ENCODE measurements around the gene UTF1.

The UTF1 gene

DNA sequence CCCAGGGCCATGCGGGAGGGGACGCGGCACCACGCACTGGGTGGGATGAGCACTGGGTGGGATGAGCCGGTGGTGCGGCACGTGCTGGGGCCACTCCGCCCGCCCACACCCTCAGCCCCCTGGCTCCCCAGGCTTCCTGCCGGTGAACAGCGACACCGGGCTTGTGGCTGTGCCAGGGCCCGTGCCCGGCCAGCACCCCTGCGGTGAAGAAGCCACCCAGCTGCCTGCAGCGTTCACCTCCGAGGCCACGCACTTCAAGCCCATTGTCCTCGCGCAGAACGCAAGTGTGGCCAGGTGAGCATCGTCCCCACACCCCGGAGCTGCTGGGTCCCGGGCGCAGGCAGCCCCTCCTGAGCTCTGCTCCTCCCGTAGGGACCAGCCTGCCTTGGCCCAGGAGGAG, 31.8 kb upstream of the UTF1 start:
- peaks cover 6% of the 10 kb centered on the region for H3K4me1 Mint-ChIP-seq

DNA sequence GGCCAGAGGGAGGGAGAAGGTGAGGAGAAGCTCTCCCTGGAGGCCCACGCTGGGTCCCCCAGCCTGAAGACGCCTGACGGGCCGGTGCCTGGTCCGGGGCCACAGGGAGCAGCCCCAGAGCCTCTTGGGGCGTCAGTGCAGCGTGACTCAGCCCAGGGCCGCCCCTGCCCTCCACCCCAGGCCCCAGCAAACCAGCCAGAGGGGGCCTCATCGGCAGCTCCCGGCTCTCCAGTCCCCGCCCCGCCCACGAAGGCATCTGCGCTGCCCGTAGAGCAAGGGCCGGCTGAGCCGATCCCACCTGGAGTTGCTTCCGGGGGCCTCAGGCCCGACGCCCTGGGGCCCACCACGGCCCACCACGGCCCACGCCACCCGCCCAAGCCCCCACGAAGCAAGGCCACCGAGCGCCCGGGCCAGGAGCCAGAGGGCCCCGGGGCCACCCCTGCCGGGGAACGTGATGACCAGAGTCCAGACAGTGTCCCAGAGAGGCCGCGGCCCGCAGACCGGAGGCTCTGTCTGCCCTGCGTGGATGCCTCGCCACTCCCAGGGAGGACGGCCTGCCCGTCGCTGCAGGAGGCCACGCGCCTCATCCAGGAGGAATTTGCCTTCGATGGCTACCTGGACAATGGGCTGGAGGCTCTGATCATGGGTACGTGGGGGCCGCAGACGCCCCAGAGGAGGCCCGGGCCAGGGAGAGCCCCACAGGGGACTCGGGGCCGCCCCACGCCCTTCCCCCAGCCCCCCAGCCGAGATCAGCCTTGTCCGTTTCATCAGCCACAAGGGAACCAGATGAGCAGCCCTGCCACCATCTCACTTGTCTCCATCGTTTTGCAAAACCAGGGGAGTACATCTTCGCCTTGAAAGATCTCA, 31.2 kb upstream of the UTF1 start:
- TF ChIP-seq, protein P1, sequence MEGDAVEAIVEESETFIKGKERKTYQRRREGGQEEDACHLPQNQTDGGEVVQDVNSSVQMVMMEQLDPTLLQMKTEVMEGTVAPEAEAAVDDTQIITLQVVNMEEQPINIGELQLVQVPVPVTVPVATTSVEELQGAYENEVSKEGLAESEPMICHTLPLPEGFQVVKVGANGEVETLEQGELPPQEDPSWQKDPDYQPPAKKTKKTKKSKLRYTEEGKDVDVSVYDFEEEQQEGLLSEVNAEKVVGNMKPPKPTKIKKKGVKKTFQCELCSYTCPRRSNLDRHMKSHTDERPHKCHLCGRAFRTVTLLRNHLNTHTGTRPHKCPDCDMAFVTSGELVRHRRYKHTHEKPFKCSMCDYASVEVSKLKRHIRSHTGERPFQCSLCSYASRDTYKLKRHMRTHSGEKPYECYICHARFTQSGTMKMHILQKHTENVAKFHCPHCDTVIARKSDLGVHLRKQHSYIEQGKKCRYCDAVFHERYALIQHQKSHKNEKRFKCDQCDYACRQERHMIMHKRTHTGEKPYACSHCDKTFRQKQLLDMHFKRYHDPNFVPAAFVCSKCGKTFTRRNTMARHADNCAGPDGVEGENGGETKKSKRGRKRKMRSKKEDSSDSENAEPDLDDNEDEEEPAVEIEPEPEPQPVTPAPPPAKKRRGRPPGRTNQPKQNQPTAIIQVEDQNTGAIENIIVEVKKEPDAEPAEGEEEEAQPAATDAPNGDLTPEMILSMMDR (IDR thresholded peaks at IDR 0.05; ENCODE audit: unreplicated experiment in 3 of 3): no peak
- Mint-ChIP-seq H3K4me1 (peaks cover 6% of the 10 kb centered on the region), H3K36me3 (ENCODE audit: low read depth) (no peaks in the 10 kb centered on the region), H3K27me3 (ENCODE audit: low read depth) (peaks cover 5% of the 10 kb centered on the region), H3K4me3 (no peak overlapping the region), H3K27ac (no peak overlapping the region), H3K9me3 (peaks cover 7% of the 10 kb centered on the region)

More for the DNA sequence above, 31.8 kb upstream of the UTF1 start:
- Mint-ChIP-seq H3K36me3 (ENCODE audit: low read depth) (no peaks in the 10 kb centered on the region), H3K27me3 (ENCODE audit: low read depth) (peaks cover 7% of the 10 kb centered on the region), H3K27ac (no peak overlapping the region), H3K4me3 (no peak overlapping the region), H3K9me3 (peaks cover 13% of the 10 kb centered on the region)
- TF ChIP-seq, protein P1 (IDR thresholded peaks at IDR 0.05; ENCODE audit: unreplicated experiment in 3 of 3): no peak

DNA sequence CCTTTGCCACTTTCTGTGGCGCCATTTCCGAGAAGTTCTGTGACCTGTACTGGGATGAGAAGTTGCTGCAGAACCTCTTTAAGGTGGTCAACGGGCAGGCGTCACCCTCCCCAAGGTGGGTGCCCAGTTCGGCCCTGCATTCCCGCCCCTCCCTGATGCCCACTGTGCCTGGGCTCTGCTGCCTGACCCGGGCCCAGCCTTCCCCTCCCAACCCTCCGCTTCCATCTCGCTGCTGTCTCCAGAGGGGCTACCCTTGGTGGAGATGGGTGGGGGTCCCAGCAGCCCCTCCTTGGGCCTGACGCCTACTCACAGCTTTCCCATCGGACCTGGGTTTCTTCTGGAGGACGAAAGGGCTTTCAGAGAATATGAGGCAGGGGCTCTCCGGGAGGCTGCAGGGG, 30.5 kb upstream of the UTF1 start:
- TF ChIP-seq, protein P1 (IDR thresholded peaks at IDR 0.05; ENCODE audit: unreplicated experiment in 3 of 3): no peak
- Mint-ChIP-seq H3K36me3 (ENCODE audit: low read depth) (peaks cover 3% of the 10 kb centered on the region), H3K27me3 (ENCODE audit: low read depth) (peaks cover 4% of the 10 kb centered on the region), H3K9me3 (peaks cover 3% of the 10 kb centered on the region), H3K4me1 (peaks cover 6% of the 10 kb centered on the region), H3K4me3 (no peak overlapping the region), H3K27ac (no peak overlapping the region)

DNA sequence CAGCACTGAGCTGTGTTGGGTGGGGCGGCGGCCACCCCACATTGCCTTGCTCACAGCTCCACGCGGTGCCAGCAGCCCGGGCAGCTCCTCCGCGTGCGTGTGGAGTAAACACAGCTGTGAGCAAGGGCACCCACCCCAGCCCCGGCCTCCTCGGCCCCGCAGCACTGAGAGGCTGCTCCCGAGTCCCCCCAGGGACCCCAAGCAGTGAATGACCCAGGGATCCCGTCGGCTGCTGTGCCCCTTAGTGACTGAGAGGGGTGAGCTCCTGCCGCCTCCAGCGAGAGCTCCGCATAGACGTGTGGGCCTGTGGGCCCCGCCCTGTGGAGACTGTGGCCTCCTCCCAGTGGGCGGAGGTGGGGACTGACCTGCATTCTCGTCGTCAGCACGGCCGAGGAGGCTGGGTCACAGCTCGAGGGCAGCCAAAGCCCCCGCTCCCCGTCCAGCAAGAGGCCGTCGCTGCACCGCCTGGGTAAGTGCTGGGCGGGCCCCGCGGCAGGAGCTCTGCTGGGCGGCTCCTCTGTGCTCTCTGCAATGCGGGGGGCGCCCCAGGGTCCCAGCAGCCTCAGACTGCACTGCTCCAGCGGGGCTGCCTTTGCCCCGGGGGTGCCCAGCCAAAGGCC, 29.9 kb upstream of the UTF1 start:
- Mint-ChIP-seq H3K9me3 (no peaks in the 10 kb centered on the region), H3K36me3 (ENCODE audit: low read depth) (peaks cover 3% of the 10 kb centered on the region), H3K4me1 (peaks cover 6% of the 10 kb centered on the region), H3K27ac (no peak overlapping the region), H3K27me3 (ENCODE audit: low read depth) (no peaks in the 10 kb centered on the region), H3K4me3 (no peak overlapping the region)
- TF ChIP-seq, protein P1 (IDR thresholded peaks at IDR 0.05; ENCODE audit: unreplicated experiment in 3 of 3): no peak

DNA sequence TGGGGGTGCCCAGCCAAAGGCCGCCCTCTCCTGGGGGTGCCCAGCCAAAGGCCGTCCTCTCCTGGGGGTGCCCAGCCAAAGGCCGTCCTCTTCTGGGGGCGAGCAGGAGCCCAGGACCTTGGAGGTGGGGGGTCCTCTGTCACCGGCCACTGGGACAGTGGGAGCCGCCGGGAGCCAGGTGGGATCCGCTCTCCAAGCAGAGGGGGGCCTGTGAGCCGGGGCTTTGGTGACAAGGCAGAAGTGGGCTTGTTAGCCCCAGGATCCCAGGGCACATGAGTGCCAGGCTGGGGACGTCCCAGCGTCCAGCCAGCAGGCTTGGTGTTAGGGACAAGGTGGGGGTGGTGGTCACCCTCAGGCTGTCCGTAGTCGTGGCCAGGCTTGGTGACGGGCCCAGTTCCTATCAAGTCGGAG, 29.4 kb upstream of the UTF1 start:
- Mint-ChIP-seq H3K27me3 (ENCODE audit: low read depth) (no peaks in the 10 kb centered on the region), H3K4me1 (peaks cover 6% of the 10 kb centered on the region), H3K4me3 (no peak overlapping the region), H3K27ac (no peak overlapping the region), H3K36me3 (ENCODE audit: low read depth) (peaks cover 3% of the 10 kb centered on the region), H3K9me3 (no peaks in the 10 kb centered on the region)
- TF ChIP-seq, protein P1 (IDR thresholded peaks at IDR 0.05; ENCODE audit: unreplicated experiment in 3 of 3): no peak
